HG02943 (cell line): Measurements from ENCODE around the gene OTX2.

Experiments
- ATAC-seq: cut with Tn5 transposase; IDR thresholded peaks from one replicate; pipeline ENCODE4 v1.9.1; 2021; ENCODE audit warnings: mild to moderate bottlenecking, low read depth, moderate library complexity; ENCODE audit not compliant: unreplicated experiment

The OTX2 gene

GRCh38 chr14:56810147-56810719 lies at the start of gene OTX2:
Gene OTX2 (minus strand): TSS chr14:56810479. CDS start chr14:56805456, 5,023 bp downstream.
- ATAC-seq = no peak

- no peak for ATAC-seq
These were observed 48.1 kb upstream of the OTX2 start for GRCh38 chr14:56858422-56858821.

- ATAC-seq = no peak
These were observed 46.9 kb upstream of the OTX2 start for GRCh38 chr14:56857216-56857615.

- no peak for ATAC-seq
These were observed 45.7 kb upstream of the OTX2 start for GRCh38 chr14:56855891-56856461.

GRCh38 chr14:56854325-56854724 lies 44.0 kb upstream of the OTX2 start:
- no peak for ATAC-seq

GRCh38 chr14:56846970-56847930 lies 37.0 kb upstream of the OTX2 start:
- ATAC-seq = no peak

- no peak for ATAC-seq
These were observed 34.2 kb upstream of the OTX2 start for GRCh38 chr14:56844406-56845002.

GRCh38 chr14:56841611-56842010 lies 31.3 kb upstream of the OTX2 start:
- ATAC-seq = no peak

- ATAC-seq = no peak
These were observed 29.9 kb upstream of the OTX2 start for GRCh38 chr14:56840221-56840620.

- no peak for ATAC-seq
These were observed 18.9 kb upstream of the OTX2 start for GRCh38 chr14:56829151-56829550.

- ATAC-seq = no peak
These were observed 15.9 kb upstream of the OTX2 start for GRCh38 chr14:56826214-56826613.

GRCh38 chr14:56821805-56822610 lies 11.7 kb upstream of the OTX2 start:
- no peak for ATAC-seq

GRCh38 chr14:56821177-56821576 lies 10.9 kb upstream of the OTX2 start:
- no peak for ATAC-seq

GRCh38 chr14:56817396-56817921 lies 7.2 kb upstream of the OTX2 start:
- no peak for ATAC-seq

- ATAC-seq = no peak
These were observed 6.5 kb upstream of the OTX2 start for GRCh38 chr14:56816574-56817391.

- no peak for ATAC-seq
These were observed 5.5 kb upstream of the OTX2 start for GRCh38 chr14:56815745-56816144.

GRCh38 chr14:56814969-56815700 lies 4.9 kb upstream of the OTX2 start:
- ATAC-seq = no peak

GRCh38 chr14:56814519-56814959 lies 4.3 kb upstream of the OTX2 start:
- no peak for ATAC-seq
